Esophagus muscularis mucosa (tissue), 4 donors: ENCODE results near the gene GMEB2. TPM values are rescaled to one million over a fixed set of nuclear protein-coding genes. Genes with fewer than 3 reads are reported as not detected.
"Not testable (repeated sequence)": the region's sequence is repeated elsewhere in the genome, so short reads cannot be mapped to it uniquely, and the experiment has no call there.

ENCODE experiments used
- DNase-seq: peaks from one replicate; pipeline ENCODE4 v3.0.0-alpha.2; 2017; ENCODE audit errors: extremely low spot score
- H3K27ac ChIP-seq, 4 donors: fragments of 200-600 bp; sonication (generic); replicated peaks in 1 of 4; 1 replicate in 3 of 4; 2 replicates in 1 of 4; pipeline ENCODE4 v1.5.1; 2016 to 2019; ENCODE audit warnings: mild to moderate bottlenecking in 1 of 4
- H3K27me3 ChIP-seq, 4 donors: fragments of 200-600 bp; sonication (generic); one replicate each; pipeline versions ENCODE4 v1.5.1 to v1.6.0; 2016 to 2019
- H3K36me3 ChIP-seq, 4 donors: fragments of 200-600 bp; sonication (generic); one replicate each; pipeline ENCODE4 v1.5.1; 2016 to 2019
- H3K4me1 ChIP-seq, 4 donors: fragments of 200-600 bp; sonication (generic); one replicate each; pipeline ENCODE4 v1.5.1; 2016 to 2019
- H3K4me3 ChIP-seq, 4 donors: fragments of 200-600 bp; sonication (generic); 1 replicate in 2 of 4; 2 replicates in 2 of 4; pipeline ENCODE4 v1.5.1; 2016 to 2019; ENCODE audit warnings: mild to moderate bottlenecking in 4 of 4, moderate library complexity in 1 of 4
- H3K9me3 ChIP-seq, 4 donors: fragments of 200-600 bp; sonication (generic); 1 replicate in 3 of 4; 2 replicates in 1 of 4; pipeline ENCODE4 v1.5.1; 2016 to 2019
- CTCF ChIP-seq, 3 experiments: fragments of 200-600 bp in 2 of 3; fragments of 450-650 bp in 1 of 3; sonication (generic) in 2 of 3; IDR thresholded peaks; one replicate each; pipeline ENCODE4 v1.5.1; 2017 to 2019; ENCODE audit warnings: antibody characterized with exemption in 3 of 3, mild to moderate bottlenecking in 2 of 3, moderate library complexity in 1 of 3
- EP300 ChIP-seq: sonication (generic); formaldehyde crosslinking; IDR thresholded peaks from one replicate; pipeline ENCODE4 v1.6.1; 2017; ENCODE audit warnings: antibody characterized with exemption
- POLR2A ChIP-seq: fragments of 450-650 bp; IDR thresholded peaks from one replicate; pipeline ENCODE4 v1.6.1; 2017; ENCODE audit warnings: antibody characterized with exemption, moderate library complexity, mild to moderate bottlenecking, low read depth
- POLR2AphosphoS5 ChIP-seq, 2 donors: sonication (generic); formaldehyde crosslinking; IDR thresholded peaks; one replicate each; pipeline ENCODE4 v1.6.1; 2017; ENCODE audit warnings: antibody characterized with exemption in 2 of 2
- WGBS: methylation state at CpG from one replicate; pipeline ENCODE4 v1.1.5; 2018; 5-methylcytosine and 5-hydroxymethylcytosine counted together
- intact Hi-C: fragments of 100-400 bp; cut with DNase I; formaldehyde crosslinking; loops from one replicate; pipeline ENCODE4 v1.15.1; 2023
- total RNA-seq, 4 donors: library from RNA; depleted of rRNA; stranded (reverse); fragments of >200 nt; gene quantifications; one replicate each; pipeline versions ENCODE4 v1.1.0 to v1.2.1, GENCODE V29; 2016

Gene GMEB2
- total RNA-seq, 4 donors from 2014 or later, result 11.1 to 19.1 (median 14.0) TPM

- intact Hi-C loops, result no loop called here
- 93% methylated on average over 33 of the region's 54 CpGs for WGBS
- no peaks in the 10 kb centered on the region for H3K4me1 ChIP-seq
- no peaks in the 10 kb centered on the region for H3K9me3 ChIP-seq
- H3K27ac ChIP-seq, result no peak overlapping the region
- H3K27me3 ChIP-seq, result peaks cover 0 to 4% (median 0%) of the 10 kb centered on the region in 4 donors
- peaks cover 33 to 99% (median 88%) of the 10 kb centered on the region in 4 donors for H3K36me3 ChIP-seq
- TF ChIP-seq CTCF (IDR thresholded peaks at IDR 0.05) (no peak), POLR2AphosphoS5 (IDR thresholded peaks at IDR 0.05) (no peak), EP300 (no peak), POLR2A (no peak)
- no peak for DNase-seq
- H3K4me3 ChIP-seq, result no peak overlapping the region
Observed at GRCh38 chr20:63562461-63563224, 64.3 kb downstream of the GMEB2 start.

- Histone ChIP-seq H3K4me3 (no peak overlapping the region), H3K4me1 (no peaks in the 10 kb centered on the region), H3K9me3 (no peaks in the 10 kb centered on the region), H3K27me3 (peaks cover 0 to 4% (median 0%) of the 10 kb centered on the region in 4 donors), H3K36me3 (peaks cover 33 to 93% (median 84%) of the 10 kb centered on the region in 4 donors), H3K27ac (no peak overlapping the region)
- WGBS, result 80% methylated on average over 6 of the region's 36 CpGs
- intact Hi-C loops, result no loop called here
- TF ChIP-seq POLR2A (no peak), POLR2AphosphoS5 (IDR thresholded peaks at IDR 0.05) (no peak), EP300 (no peak), CTCF (IDR thresholded peaks at IDR 0.05) (no peak)
- DNase-seq, result no peak
Observed at GRCh38 chr20:63561624-63562396, 65.1 kb downstream of the GMEB2 start.

GRCh38 chr20:63560856-63561609 is 65.9 kb downstream of the GMEB2 start:
- WGBS, result no CpG with 5 or more reads among the region's 26 CpGs
- no peak overlapping the region for H3K4me3 ChIP-seq
- TF ChIP-seq EP300 (no peak), POLR2A (no peak), CTCF (IDR thresholded peaks at IDR 0.05) (no peak), POLR2AphosphoS5 (IDR thresholded peaks at IDR 0.05) (no peak)
- no peak for DNase-seq
- no peak overlapping the region for H3K27ac ChIP-seq
- no peaks in the 10 kb centered on the region for H3K9me3 ChIP-seq
- no peaks in the 10 kb centered on the region for H3K4me1 ChIP-seq
- H3K36me3 ChIP-seq, result peaks cover 33 to 85% (median 78%) of the 10 kb centered on the region in 4 donors
- H3K27me3 ChIP-seq, result peaks cover 0 to 4% (median 0%) of the 10 kb centered on the region in 4 donors
- intact Hi-C loops, result no loop called here

- WGBS, result 97% methylated on average over 7 of the region's 16 CpGs
- TF ChIP-seq POLR2AphosphoS5 (IDR thresholded peaks at IDR 0.05) (no peak), EP300 (no peak), CTCF (IDR thresholded peaks at IDR 0.05) (no peak), POLR2A (no peak)
- Histone ChIP-seq H3K27me3 (peaks cover 0 to 4% (median 0%) of the 10 kb centered on the region in 4 donors), H3K27ac (no peak overlapping the region), H3K9me3 (no peaks in the 10 kb centered on the region), H3K36me3 (peaks cover 33 to 79% (median 72%) of the 10 kb centered on the region in 4 donors), H3K4me3 (no peak overlapping the region), H3K4me1 (no peaks in the 10 kb centered on the region)
- DNase-seq, result no peak
- intact Hi-C loops, result no loop called here
Observed at GRCh38 chr20:63560333-63560805, 66.5 kb downstream of the GMEB2 start.

GRCh38 chr20:63559485-63560332 is 67.2 kb downstream of the GMEB2 start:
- H3K27ac ChIP-seq, H3K27me3 ChIP-seq, H3K9me3 ChIP-seq, DNase-seq, intact Hi-C loops, H3K4me3 ChIP-seq, H3K4me1 ChIP-seq: not testable (repeated sequence)
- WGBS, result 85% methylated on average over 7 of the region's 31 CpGs
- peaks cover 33 to 72% (median 65%) of the 10 kb centered on the region in 4 donors for H3K36me3 ChIP-seq
